Hepatocyte (in vitro differentiated cells): ENCODE data around the gene TMCC1.

Experiments
- EZH2phosphoT487 ChIP-seq: fragments of 200-600 bp; sonication (generic); IDR thresholded peaks from one replicate; pipeline ENCODE4 v1.6.1; 2018; ENCODE audit warnings: antibody characterized with exemption, mild to moderate bottlenecking, low read depth, moderate library complexity; ENCODE audit not compliant: unreplicated experiment, severe bottlenecking
- TF ChIP-seq, protein P1 (sequence below): fragments of 200-600 bp; sonication (generic); IDR thresholded peaks from 2 replicates; pipeline ENCODE4 v1.5.1; 2016; ENCODE audit warnings: antibody characterized with exemption, mild to moderate bottlenecking; ENCODE audit not compliant: poor library complexity

GRCh38 chr3:129929383-129929782 is 35.9 kb upstream of the TMCC1 start:
- TF ChIP-seq, protein P1, sequence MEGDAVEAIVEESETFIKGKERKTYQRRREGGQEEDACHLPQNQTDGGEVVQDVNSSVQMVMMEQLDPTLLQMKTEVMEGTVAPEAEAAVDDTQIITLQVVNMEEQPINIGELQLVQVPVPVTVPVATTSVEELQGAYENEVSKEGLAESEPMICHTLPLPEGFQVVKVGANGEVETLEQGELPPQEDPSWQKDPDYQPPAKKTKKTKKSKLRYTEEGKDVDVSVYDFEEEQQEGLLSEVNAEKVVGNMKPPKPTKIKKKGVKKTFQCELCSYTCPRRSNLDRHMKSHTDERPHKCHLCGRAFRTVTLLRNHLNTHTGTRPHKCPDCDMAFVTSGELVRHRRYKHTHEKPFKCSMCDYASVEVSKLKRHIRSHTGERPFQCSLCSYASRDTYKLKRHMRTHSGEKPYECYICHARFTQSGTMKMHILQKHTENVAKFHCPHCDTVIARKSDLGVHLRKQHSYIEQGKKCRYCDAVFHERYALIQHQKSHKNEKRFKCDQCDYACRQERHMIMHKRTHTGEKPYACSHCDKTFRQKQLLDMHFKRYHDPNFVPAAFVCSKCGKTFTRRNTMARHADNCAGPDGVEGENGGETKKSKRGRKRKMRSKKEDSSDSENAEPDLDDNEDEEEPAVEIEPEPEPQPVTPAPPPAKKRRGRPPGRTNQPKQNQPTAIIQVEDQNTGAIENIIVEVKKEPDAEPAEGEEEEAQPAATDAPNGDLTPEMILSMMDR = no peak
- no peak for TF ChIP-seq EZH2phosphoT487
